Measurements from ENCODE around the gene ENPEP. TPM values are rescaled to one million over a fixed set of nuclear protein-coding genes. Genes with fewer than 3 reads are reported as not detected.

Gene ENPEP
- total RNA-seq, 1 donor = 0.27 TPM

DNA sequence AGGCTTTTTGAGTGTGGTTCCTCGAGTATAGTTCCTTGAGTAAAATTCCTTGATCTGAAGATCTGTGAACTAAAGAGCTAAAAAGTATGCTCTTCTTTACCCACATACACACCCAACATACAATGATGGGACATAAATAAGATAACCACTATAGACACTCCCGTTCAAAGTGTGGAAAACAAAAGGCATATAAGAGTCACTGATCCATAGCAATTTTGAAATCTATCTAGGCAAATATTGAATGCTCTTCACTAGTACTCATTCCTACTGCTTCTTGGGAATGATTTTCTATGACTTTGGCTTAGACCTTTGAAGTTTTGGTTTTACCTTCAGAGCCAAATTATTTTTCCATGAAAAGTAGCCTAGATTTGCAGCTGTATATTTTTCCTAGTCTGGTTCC, 120.5 kb downstream of the ENPEP start:
- DNase-seq (ENCODE audit: low read depth in 2 of 3, low spot score in 2 of 3) = no peak

DNA sequence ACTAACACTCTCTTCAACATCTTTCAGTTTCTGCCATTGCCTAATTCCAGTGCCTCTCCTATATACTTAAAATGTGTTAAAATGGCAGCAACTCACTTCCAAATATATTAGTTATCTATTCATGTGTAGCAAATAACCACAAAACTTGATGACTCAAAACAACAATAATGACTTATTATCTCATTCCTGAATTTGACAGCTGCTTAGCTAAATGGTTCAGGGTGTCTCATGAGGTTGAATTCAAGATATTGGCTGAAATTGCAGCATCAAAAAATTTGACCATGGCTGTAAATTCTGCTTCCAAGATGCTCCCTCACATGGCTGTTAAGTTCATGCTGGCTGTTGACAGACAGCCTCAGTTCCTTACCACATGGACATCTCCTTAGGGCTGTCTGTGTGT, 121.6 kb downstream of the ENPEP start:
- no peak for DNase-seq (ENCODE audit: low read depth in 2 of 3, low spot score in 2 of 3)

DNA sequence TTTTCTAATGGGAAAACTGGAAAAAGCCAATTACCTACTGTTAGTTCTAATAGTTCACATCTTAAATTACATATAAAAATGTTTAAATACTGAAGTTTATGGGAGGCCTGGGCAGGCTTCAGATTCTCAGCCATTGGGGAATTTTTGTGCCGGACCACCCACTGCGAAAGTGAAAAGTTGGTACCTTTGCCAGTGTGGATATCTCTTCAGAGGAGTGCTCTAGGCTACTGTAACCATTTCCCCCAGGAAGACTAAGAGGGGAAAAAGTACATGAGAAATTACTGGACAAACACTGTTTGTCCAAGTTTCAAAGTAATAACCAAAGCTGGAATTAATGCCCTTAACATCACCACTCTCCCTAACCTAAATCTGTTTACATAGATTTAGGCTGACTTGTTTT, 126.1 kb downstream of the ENPEP start:
- DNase-seq (ENCODE audit: low read depth in 2 of 3, low spot score in 2 of 3) = no peak

DNA sequence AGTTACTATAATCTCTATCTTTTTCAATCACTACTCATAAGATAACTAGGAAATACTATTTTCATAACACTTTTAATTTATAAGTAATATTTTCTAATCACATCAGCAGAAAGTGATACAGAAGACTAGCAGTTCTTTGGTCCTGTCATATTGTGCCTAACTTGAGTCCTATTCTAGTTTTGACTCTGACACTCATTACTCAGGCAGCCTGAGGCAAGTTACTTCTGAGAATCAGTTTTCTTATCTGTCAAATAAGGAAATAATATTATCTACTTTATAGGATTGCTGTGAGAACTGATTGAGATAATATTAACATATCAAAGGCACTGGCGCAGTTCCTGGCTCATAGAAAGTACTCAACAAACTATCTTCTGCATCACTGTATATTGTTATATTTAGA, 129.1 kb downstream of the ENPEP start:
- DNase-seq (ENCODE audit: low read depth in 2 of 3, low spot score in 2 of 3) = no peak

DNA sequence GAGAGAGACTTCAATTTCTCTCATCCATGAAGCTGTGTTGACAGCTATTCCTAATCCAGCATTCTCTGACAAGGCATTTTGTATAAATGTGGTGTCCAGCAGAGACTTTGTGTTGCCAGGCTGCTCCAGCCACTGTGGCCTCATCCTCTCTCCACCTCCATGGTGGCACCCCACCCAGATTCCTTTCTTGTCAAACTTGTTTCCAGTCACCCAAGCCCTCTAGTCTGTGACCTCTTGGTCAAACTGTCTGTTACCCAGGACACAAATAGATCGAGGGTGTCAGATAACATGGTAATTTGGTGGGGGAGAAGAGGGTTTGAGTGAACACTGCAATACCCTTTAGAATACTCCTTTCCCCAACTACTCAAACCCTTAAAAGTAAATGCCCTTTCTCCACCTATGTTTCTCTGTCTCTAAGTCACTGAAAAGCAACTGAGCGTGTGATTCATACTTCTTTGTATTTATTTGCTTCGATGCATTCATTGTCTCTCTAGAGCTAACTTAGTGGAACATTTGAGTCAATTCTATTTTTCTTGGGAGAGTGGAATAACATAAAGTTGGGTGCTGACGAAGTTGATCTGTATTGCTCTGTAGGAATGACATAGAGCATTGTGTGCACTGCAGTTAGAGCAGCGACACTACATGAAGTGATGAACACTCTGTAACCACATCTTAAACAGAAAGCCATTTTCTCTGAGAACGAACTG, 133.2 kb downstream of the ENPEP start:
- DNase-seq (ENCODE audit: low read depth in 2 of 3, low spot score in 2 of 3) = no peak

DNA sequence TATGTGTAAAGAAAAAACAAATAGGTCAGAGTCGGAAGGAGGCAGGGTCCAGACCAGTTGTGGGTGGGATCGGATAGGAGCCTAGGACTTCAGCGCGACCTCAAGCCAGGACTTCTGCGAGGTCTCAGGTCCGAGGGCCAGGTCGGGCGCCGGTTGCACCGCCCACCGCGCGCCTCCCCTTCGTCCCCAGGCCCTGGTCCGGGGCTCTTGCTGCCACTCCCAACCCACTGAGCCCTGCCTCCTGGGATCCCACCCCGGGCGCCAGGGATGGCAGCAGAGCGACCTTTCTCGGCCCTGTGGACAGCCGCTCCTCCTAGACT, 134.6 kb downstream of the ENPEP start:
- DNase-seq (ENCODE audit: low read depth in 2 of 3, low spot score in 2 of 3) = no peak

DNA sequence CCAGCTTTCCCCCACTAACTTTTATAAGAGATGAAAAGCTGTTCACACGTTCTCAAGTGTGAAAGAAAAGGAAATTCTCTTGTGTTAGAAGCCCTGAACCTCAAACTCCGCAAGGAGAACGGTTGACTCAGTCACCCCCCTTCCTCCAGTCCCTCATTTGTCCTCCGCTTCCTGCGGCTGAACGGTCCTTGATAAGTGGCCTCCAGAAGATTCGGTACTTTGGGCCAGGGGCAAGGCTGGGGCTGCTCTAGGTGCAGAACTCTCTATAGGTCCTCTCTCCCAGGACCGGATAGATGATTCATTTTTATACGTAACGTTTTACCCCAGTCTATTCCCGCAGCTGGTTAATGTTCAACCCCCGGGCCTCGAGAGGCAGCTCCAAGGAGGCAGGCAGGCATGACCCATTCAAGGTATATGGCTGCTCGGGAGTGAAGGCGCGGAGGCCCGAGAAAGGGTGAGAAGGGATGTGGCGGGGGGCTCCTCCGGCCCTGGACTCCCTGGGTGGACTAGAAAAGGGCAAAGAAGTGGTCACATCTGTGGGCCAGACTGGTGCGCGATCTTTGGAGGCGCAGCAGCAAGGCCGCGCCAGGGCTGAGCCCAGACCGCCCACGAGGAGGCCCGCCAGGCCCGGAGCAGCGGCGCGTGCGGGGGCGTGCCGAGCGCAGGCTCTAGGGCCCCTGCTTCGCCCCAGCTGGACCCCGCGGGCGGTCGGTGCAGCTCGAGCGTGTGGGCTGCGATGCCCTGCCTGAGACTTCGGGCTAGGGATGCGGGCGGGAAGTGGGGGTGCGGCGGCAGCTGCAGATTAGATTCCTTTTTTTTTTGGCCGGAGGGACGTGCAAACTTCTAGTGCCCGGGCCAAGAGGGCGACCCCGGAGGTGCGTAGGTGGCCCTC, 135.2 kb downstream of the ENPEP start:
- peak in 2 of 3 donors; percentile 11 to 25 for DNase-seq (ENCODE audit: low read depth in 2 of 3, low spot score in 2 of 3)

DNA sequence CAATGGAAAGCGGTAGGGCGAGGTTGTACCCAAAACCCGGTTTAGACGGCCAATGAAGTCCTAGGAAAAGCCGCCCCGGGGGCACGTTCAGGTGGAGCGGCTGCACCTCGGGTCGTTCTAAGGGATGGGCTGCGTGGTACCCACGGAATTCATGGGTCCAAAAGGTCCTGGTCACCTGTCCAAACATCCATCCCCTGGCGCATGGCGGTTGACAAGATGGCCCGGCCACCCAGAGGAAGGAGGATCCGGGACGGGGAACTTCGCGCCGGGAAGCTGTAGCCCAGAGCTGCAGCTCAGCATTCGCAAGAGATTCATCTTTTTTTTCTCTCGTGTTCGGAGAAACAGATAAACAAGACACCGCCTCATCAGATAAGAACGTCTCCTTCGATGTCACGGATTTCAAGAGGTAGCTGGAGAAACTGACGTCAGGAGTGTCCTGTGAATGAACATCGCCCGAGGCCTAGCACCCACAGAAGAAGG, 136.1 kb downstream of the ENPEP start:
- DNase-seq (ENCODE audit: low read depth in 2 of 3, low spot score in 2 of 3) = no peak

DNA sequence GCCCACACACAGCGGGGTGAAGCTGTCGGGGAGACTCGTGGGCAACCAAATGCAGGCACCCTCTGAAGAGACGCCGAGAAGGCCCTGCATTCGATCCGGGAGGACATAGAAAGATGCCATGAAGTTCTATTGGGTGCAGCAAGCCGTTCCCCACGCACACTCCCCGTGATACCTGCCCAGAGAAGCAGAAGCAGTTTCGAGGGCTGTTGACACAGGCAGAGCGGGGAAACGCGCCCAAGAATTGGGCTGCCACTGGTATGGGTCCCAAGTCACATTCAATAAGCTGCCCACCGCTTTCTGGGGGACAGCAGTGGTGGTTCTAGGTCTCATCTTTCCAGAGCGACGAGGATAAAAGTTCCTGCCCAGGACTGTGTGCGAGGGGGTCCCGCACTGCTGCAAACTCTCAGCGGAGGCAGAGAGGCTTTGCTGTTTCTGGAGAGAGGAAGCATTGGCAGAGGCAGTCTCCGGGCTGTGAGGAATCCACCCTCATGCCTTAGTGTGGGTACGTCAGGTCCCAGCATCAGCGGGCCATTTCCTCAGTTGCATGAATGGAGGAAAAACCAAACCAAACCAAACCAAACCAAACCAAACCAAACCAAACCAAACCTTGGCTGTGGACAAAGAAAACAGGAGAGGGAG, 136.8 kb downstream of the ENPEP start:
- peak in 2 of 3 donors; percentile 8 to 9 for DNase-seq (ENCODE audit: low read depth in 2 of 3, low spot score in 2 of 3)

- DNase-seq (ENCODE audit: low read depth in 2 of 3, low spot score in 2 of 3) = peak in 1 of 3 donors; percentile 1
Observed at GRCh38 chr4:110613745-110614144, 137.8 kb downstream of the ENPEP start.

DNA sequence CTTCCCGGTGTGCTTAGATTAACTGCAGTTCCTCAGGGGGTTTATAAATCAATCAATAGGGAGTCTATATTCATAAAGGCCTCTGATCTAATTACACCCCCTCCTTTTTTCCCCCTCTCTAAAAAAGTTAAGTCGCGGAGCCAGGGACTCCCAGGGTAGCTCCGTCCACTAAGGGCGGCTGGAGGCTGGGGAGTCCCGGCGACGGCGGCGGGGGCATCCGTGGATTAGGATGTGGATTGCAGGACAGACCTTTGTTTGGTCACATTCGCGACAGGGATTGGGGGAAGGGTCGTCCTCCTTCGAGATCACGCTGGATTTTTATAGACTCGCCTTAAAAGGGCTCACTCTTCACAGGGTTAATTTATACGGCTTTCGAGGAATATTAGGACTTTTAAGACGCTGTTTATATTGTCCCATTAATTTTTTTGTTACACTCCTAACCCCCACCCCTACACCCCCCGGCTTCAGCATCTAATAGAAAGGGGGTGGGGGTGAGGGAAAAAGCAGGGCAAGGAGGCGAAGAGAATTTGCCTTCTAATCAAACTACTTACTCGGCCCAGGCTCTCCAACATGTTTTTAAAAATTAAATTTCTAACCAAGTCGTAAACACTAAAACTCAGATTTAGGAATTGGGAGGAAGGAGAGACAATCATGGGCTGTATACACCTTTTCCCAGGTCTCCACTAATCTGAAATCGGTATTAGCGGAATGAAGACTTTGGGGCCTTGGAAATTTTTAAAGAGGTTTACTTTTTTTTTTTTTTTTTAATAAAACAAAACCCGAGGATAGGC, 138.4 kb downstream of the ENPEP start:
- peak in 2 of 3 donors; percentile 5 to 14 for DNase-seq (ENCODE audit: low read depth in 2 of 3, low spot score in 2 of 3)

Small RNA genes lying within 50 kb of the gene (small RNA-seq; reads per million reads assigned to genes)
- gene RF00494 = not detected

Other genes with a start within 250 kb of the ENPEP start
- not detected for gene PITX2, start 146.9 kb downstream of the ENPEP start, total RNA-seq